ENCODE results near the gene PROS1.

The PROS1 gene

GRCh38 chr3:94001827-94002495 lies 28.3 kb upstream of the PROS1 start:
- no peak for TF ChIP-seq TAF1 (IDR thresholded peaks at IDR 0.05; ENCODE audit: low read depth, low read length)
- no peak for TF ChIP-seq SPI1 (IDR thresholded peaks at IDR 0.05; ENCODE audit: low read depth, low read length)
- no peak for TF ChIP-seq PAX5 (IDR thresholded peaks at IDR 0.05; ENCODE audit: insufficient read depth, low read length, severe bottlenecking)
- TF ChIP-seq POU2F2 (IDR thresholded peaks at IDR 0.05; ENCODE audit: low read depth, low read length): no peak
- TF ChIP-seq POLR2A (IDR thresholded peaks at IDR 0.05; ENCODE audit: low read depth, low read length): no peak
- no peak for TF ChIP-seq POLR2AphosphoS5 (IDR thresholded peaks at IDR 0.05; ENCODE audit: low read depth, low read length)
- DNase-seq (ENCODE audit: insufficient read length, low spot score): no peak
- no peak for FAIRE-seq

- TF ChIP-seq SPI1 (IDR thresholded peaks at IDR 0.05; ENCODE audit: low read depth, low read length): no peak
- no peak for DNase-seq (ENCODE audit: insufficient read length, low spot score)
- FAIRE-seq: no peak
Observed at GRCh38 chr3:94001191-94001590, 27.5 kb upstream of the PROS1 start.

- TF ChIP-seq POLR2A (IDR thresholded peaks at IDR 0.05; ENCODE audit: low read depth, low read length) (no peak), TAF1 (IDR thresholded peaks at IDR 0.05; ENCODE audit: low read depth, low read length) (no peak), POU2F2 (IDR thresholded peaks at IDR 0.05; ENCODE audit: low read depth, low read length) (no peak), SPI1 (IDR thresholded peaks at IDR 0.05; ENCODE audit: low read depth, low read length) (no peak), PAX5 (IDR thresholded peaks at IDR 0.05; ENCODE audit: insufficient read depth, low read length, severe bottlenecking) (no peak), POLR2AphosphoS5 (IDR thresholded peaks at IDR 0.05; ENCODE audit: low read depth, low read length) (no peak)
- FAIRE-seq (no peak), DNase-seq (ENCODE audit: insufficient read length, low spot score) (no peak)
Observed at GRCh38 chr3:93994056-93994455, 20.4 kb upstream of the PROS1 start.

GRCh38 chr3:93992207-93992606 lies 18.5 kb upstream of the PROS1 start:
- no peak for DNase-seq (ENCODE audit: insufficient read length, low spot score)
- FAIRE-seq: no peak
- TF ChIP-seq POU2F2 (IDR thresholded peaks at IDR 0.05; ENCODE audit: low read depth, low read length): no peak

- FAIRE-seq (no peak), DNase-seq (ENCODE audit: insufficient read length, low spot score) (no peak)
- TF ChIP-seq POLR2A (IDR thresholded peaks at IDR 0.05; ENCODE audit: low read depth, low read length) (no peak), SPI1 (IDR thresholded peaks at IDR 0.05; ENCODE audit: low read depth, low read length) (no peak), TAF1 (IDR thresholded peaks at IDR 0.05; ENCODE audit: low read depth, low read length) (no peak)
Observed at GRCh38 chr3:93991631-93992030, 17.9 kb upstream of the PROS1 start.

GRCh38 chr3:93989241-93989640 lies 15.5 kb upstream of the PROS1 start:
- TF ChIP-seq POLR2A (IDR thresholded peaks at IDR 0.05; ENCODE audit: low read depth, low read length): no peak
- DNase-seq (ENCODE audit: insufficient read length, low spot score) (no peak), FAIRE-seq (no peak)

- TF ChIP-seq SPI1 (IDR thresholded peaks at IDR 0.05; ENCODE audit: low read depth, low read length) (no peak), POU2F2 (IDR thresholded peaks at IDR 0.05; ENCODE audit: low read depth, low read length) (no peak), POLR2AphosphoS5 (IDR thresholded peaks at IDR 0.05; ENCODE audit: low read depth, low read length) (no peak), POLR2A (IDR thresholded peaks at IDR 0.05; ENCODE audit: low read depth, low read length) (no peak), PAX5 (IDR thresholded peaks at IDR 0.05; ENCODE audit: insufficient read depth, low read length, severe bottlenecking) (no peak), TAF1 (IDR thresholded peaks at IDR 0.05; ENCODE audit: low read depth, low read length) (no peak)
- no peak for FAIRE-seq
- DNase-seq (ENCODE audit: insufficient read length, low spot score): no peak
Observed at GRCh38 chr3:93988764-93989163, 15.1 kb upstream of the PROS1 start.

- TF ChIP-seq PAX5 (IDR thresholded peaks at IDR 0.05; ENCODE audit: insufficient read depth, low read length, severe bottlenecking) (no peak), POLR2A (IDR thresholded peaks at IDR 0.05; ENCODE audit: low read depth, low read length) (no peak), TAF1 (IDR thresholded peaks at IDR 0.05; ENCODE audit: low read depth, low read length) (no peak), POLR2AphosphoS5 (IDR thresholded peaks at IDR 0.05; ENCODE audit: low read depth, low read length) (no peak), SPI1 (IDR thresholded peaks at IDR 0.05; ENCODE audit: low read depth, low read length) (no peak), POU2F2 (IDR thresholded peaks at IDR 0.05; ENCODE audit: low read depth, low read length) (no peak)
- no peak for DNase-seq (ENCODE audit: insufficient read length, low spot score)
- no peak for FAIRE-seq
Observed at GRCh38 chr3:93988283-93988682, 14.6 kb upstream of the PROS1 start.

- no peak for TF ChIP-seq POLR2A (IDR thresholded peaks at IDR 0.05; ENCODE audit: low read depth, low read length)
- no peak for TF ChIP-seq PAX5 (IDR thresholded peaks at IDR 0.05; ENCODE audit: insufficient read depth, low read length, severe bottlenecking)
- TF ChIP-seq POLR2AphosphoS5 (IDR thresholded peaks at IDR 0.05; ENCODE audit: low read depth, low read length): no peak
- no peak for TF ChIP-seq POU2F2 (IDR thresholded peaks at IDR 0.05; ENCODE audit: low read depth, low read length)
- TF ChIP-seq TAF1 (IDR thresholded peaks at IDR 0.05; ENCODE audit: low read depth, low read length): no peak
- TF ChIP-seq SPI1 (IDR thresholded peaks at IDR 0.05; ENCODE audit: low read depth, low read length): no peak
- FAIRE-seq (no peak), DNase-seq (ENCODE audit: insufficient read length, low spot score) (no peak)
Observed at GRCh38 chr3:93984618-93985017, 10.9 kb upstream of the PROS1 start.

GRCh38 chr3:93983408-93983807 lies 9.7 kb upstream of the PROS1 start:
- no peak for FAIRE-seq
- TF ChIP-seq SPI1 (IDR thresholded peaks at IDR 0.05; ENCODE audit: low read depth, low read length) (no peak), POU2F2 (IDR thresholded peaks at IDR 0.05; ENCODE audit: low read depth, low read length) (no peak), POLR2AphosphoS5 (IDR thresholded peaks at IDR 0.05; ENCODE audit: low read depth, low read length) (no peak), POLR2A (IDR thresholded peaks at IDR 0.05; ENCODE audit: low read depth, low read length) (no peak), PAX5 (IDR thresholded peaks at IDR 0.05; ENCODE audit: insufficient read depth, low read length, severe bottlenecking) (no peak), TAF1 (IDR thresholded peaks at IDR 0.05; ENCODE audit: low read depth, low read length) (no peak)
- DNase-seq (ENCODE audit: insufficient read length, low spot score): no peak

GRCh38 chr3:93981649-93982048 lies 8.0 kb upstream of the PROS1 start:
- DNase-seq (ENCODE audit: insufficient read length, low spot score) (no peak), FAIRE-seq (no peak)
- TF ChIP-seq POLR2A (IDR thresholded peaks at IDR 0.05; ENCODE audit: low read depth, low read length): no peak
- no peak for TF ChIP-seq POLR2AphosphoS5 (IDR thresholded peaks at IDR 0.05; ENCODE audit: low read depth, low read length)
- no peak for TF ChIP-seq TAF1 (IDR thresholded peaks at IDR 0.05; ENCODE audit: low read depth, low read length)
- TF ChIP-seq PAX5 (IDR thresholded peaks at IDR 0.05; ENCODE audit: insufficient read depth, low read length, severe bottlenecking): no peak
- no peak for TF ChIP-seq SPI1 (IDR thresholded peaks at IDR 0.05; ENCODE audit: low read depth, low read length)

Measured in GM12891 (cell line).